Activated T-cell treated with anti-CD3 and anti-CD28 coated beads for 1 hour (primary cell): ENCODE data around the gene GDF7.
"Not testable (repeated sequence)": the region's sequence is repeated elsewhere in the genome, so short reads cannot be mapped to it uniquely, and the experiment has no call there.

ENCODE experiments used
- DNase-seq: peaks from one replicate; pipeline ENCODE4 v3.0.0-alpha.2; 2020; ENCODE audit warnings: low read depth

The GDF7 gene

DNA sequence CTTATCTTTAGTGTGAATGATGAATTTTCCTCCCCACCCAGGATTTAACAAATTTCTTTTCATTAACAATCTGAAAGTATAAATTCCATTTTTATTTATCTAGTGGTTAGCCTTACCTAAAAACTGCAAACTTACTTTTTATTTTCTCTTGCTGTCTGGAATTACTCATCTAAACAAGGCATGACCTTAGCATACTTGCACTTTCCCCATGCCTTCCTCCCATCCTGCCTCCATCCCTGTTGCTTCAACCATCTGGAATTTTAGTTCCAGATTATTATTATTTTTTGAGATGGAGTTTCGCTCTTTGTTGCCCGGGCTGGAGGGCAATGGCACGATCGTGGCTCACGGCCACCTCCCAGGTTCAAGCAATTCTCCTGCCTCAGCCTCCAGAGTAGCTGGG is 35.6 kb downstream of the GDF7 start:
- no peak for DNase-seq

DNA sequence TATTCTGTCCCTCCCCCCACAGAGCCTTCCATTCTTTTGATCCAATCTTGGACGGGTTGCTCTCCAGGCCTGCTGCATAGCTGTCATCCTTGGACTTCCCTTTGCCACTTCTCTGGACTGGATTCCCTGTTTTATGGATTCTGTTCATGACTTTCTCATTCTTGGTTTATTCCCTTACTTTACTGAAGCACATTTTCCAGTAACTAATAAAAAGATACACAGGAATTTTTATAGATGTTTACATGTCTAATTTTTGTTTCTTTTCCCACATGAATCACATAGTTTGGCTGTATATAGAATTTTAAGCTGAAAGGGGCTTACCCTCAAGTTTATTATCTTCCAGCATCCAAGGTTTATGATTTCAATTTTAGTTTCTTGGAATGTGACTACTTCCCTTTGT is 37.9 kb downstream of the GDF7 start:
- no peak for DNase-seq

DNA sequence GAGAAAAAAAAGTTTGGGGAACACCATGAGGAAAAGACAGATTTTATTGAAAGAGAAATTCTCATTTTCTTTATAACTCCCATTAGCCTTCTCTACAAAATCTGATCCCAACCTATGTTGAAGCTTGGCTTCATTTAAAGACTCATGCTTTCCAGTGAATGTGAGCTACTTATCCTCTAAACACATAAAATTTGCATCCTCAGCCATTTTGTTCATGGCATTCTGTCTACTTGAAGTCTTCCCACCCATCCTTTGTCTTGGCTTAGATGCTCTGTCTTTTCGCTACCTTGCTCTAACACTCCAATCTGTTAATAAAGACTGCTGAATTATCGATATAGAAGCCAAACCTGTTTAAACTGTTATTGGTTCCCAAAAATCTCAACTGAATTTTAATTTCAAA is 39.3 kb downstream of the GDF7 start:
- no peak for DNase-seq

DNA sequence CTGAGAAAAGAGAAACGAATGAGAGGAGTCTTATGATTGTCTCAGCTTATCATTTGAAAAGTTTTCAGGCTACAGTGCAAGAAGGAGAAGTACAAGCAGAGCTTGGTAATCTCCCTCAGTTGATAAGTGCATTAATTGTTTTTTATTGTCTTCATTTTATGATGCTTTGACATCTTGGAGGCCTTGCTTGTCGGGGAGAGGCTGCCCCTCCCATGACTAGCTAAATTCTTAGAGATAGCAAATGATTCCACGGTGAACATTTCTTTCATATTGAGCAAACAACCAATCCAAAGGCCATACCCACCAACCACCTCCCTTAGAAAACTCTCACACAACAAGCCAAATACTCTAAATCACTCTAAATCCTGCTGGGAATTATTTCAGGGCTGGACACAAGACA is 39.8 kb downstream of the GDF7 start:
- DNase-seq, result no peak

DNA sequence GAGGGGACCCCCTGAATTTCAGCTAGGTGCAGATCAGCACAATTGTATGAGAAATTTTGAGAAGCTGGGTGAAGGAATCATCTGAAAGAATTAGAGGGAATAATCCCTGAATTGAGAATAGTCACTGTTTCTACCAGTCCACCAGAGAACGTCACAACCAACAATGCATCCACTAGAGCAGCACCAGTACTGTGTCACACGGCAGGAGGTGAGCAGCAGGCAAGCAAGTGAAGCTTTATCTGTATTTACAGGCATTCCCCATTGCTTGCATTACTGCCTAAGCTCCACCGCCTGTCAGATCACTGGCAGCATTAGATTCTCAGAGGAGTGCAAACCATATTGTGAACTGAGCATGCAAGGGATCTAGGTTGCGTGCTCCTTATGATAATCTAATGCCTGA is 40.7 kb downstream of the GDF7 start:
- DNase-seq, result no peak

DNA sequence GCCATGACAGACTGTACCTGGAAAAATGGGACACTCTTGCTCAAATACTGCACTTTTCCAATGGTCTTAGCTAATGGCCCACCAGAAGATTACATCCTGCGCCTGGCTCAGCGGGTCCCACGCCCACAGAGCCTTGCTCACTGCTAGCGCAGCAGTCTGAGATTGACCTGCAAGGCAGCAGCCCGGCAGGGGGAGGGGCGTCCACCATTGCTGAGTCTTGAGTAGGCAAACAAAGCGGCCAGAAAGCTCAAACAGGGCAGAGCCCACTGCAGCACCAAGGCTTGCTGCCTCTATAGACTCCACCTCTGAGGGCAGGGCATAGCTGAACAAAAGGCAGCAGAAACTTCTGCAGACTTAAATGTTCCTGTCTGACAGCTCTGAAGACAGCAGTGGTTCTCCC is 44.7 kb downstream of the GDF7 start:
- not testable (repeated sequence) for DNase-seq

DNA sequence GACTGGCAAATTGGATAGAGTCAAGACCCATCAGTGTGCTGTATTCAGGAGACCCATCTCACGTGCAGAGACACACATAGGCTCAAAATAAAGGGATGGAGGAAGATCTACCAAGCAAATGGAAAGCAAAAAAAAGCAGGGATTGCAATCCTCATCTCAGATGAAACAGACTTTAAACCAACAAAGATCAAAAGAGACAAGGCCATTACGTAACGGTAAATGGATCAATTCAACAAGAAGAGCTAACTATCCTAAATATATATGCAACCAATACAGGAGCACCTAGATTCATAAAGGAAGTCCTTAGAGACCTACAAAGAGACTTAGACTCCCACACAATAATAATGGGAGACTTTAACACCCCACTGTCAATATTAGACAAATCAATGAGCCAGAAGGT is 46.6 kb downstream of the GDF7 start:
- not testable (repeated sequence) for DNase-seq

DNA sequence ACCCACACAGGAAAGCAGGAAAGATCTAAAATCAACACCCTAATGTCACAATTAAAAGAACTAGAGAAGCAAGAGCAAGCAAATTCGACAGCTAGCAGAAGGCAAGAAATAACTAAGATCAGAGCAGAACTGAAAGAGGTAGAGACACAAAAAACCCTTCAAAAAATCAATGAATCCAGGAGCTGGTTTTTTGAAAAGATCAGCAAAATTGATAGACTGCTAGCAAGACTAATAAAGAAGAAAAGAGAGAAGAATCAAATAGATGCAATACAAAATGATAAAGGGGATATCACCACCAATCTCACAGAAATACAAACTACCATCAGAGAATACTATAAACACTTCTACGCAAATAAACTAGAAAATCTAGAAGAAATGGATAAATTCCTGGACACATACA is 47.5 kb downstream of the GDF7 start:
- not testable (repeated sequence) for DNase-seq

DNA sequence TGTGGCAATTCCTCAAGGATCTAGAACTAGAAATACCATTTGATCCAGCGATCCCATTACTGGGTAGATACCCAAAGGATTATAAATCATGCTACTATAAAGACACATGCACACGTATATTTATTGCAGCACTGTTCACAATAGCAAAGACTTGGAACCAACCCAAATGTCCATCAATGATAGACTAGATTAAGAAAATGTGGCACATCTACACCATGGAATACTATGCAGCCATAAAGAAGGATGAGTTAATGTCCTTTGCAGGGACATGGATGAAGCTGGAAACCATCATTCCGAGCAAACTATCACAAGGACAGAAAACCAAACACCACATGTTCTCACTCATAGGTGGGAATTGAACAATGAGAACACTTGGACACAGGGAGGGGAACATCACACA is 49.2 kb downstream of the GDF7 start:
- not testable (repeated sequence) for DNase-seq

DNA sequence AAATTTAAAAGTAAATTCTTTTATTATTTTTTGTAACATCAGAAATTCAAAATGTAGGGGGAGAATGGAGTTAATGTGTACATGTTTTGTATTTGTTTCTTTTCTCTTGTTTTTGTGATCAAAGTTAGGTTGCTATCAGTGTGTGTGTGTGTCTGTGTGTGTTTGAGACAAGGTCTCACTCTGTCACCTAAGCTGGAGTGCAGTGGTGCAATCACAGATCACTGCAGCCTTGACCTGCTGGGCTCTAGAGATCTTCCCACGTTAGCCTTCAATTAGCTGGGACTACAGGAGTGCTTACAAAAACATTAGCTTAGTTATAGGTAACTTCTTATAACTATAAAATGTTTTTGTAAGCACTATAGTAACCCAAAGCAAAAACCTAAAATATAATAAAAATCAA is 50.7 kb downstream of the GDF7 start:
- no peak for DNase-seq

DNA sequence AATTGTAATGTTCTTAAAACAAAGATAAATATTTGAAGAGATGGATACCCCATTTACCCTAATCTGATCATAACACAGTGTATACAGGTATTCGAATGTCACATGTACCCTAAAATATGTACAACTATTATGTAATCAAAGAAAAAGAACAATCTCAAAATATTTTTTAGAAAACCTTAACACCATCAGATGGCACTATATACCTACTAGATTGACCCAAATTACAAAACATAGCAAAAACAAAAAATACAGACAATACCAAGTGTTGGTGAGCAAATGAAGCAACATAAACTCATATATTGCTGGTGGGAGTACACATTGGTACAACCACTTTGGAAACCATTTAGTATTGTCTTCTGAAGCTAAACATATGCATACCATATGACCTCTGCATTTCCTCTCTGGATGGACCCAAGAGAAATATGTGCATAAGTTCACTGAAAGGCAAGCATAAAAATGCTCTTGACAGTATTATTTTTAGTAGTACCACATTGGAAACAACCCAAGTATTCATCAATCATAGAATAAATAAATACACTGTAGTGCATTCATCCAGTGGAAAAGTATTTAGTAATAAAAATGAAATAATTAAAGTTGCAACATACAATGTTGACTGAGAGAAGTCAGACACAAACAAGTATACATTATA is 55.8 kb downstream of the GDF7 start:
- DNase-seq, result no peak

DNA sequence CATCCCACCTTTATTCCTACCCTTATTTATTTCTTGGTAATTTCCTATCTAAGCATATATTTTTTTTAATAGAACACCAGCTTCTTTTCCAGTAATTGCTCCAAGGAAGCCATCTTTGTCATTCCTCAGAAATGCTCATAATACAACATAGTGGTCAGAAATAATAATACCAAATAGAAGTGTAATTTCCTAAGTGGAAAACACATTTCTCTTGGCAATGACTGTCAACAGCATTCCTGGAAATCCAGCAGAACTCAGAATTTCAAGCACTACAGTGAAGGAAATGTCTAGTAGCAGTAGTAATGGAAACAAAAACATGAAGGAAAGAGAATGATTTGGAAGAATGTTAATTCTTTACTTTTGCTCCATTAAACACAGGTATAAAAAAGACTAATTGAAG is 56.6 kb downstream of the GDF7 start:
- no peak for DNase-seq

DNA sequence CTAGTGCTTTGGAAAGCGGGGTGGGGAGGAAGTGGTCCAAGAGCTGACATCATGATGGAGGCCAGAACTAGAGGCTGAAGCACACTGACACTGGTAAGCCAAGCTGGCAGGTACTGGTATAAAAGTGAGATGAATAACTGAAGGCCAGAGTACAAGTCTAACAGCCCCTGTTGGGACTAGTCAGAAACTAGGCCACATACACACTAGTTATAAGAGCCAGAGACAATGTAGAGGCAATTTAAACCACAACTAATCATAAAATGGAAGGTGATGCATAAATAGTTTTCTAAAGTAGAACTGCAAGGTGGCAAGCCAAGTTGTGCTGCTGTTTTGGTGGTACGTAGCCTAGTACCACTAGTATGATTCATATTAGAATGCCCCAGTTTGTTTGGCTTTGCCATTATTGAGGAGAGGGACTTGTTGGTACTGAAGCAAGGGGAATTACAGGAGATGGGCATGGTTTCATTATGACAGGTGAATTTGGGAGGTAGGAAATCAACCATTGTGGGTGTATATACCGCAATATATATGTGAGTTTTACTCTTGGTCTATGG is 57.6 kb downstream of the GDF7 start:
- no peak for DNase-seq

DNA sequence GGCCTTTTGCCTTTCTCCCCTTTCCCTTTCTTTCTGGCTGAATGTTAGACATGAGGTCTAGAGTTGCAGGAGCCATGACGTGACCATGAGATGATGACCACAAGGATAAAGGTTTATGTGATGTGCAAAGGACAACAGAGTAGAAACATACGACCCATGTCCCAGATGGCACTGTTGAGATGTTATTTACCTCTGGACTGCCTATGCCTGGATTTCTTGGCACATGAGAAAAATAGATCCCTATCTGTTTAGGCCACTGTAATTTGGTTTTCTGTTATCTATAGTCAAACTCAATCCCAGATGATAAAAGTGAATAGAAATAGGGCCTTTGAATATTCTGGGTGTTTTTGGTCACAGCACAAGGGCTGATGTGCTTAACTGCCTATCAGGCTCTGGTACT is 58.8 kb downstream of the GDF7 start:
- DNase-seq, result no peak

DNA sequence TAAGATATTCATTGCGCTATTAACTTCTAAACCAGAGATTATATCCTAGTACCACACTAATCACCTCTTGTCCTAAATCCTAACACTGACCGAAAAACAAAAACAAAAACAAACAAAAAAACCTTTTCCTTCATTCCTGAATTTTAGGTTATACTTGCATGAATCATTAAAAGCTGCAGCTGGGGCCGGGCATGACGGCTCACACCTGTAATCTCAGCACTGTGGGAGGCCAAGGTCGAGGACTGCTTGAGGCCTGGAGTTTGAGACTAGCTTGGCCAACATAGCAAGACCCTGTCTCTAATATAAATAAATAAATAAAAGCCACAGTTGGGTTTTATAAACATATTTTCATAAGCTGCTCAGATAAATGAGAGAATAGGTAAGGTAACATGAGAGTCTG is 60.0 kb downstream of the GDF7 start:
- DNase-seq, result no peak

DNA sequence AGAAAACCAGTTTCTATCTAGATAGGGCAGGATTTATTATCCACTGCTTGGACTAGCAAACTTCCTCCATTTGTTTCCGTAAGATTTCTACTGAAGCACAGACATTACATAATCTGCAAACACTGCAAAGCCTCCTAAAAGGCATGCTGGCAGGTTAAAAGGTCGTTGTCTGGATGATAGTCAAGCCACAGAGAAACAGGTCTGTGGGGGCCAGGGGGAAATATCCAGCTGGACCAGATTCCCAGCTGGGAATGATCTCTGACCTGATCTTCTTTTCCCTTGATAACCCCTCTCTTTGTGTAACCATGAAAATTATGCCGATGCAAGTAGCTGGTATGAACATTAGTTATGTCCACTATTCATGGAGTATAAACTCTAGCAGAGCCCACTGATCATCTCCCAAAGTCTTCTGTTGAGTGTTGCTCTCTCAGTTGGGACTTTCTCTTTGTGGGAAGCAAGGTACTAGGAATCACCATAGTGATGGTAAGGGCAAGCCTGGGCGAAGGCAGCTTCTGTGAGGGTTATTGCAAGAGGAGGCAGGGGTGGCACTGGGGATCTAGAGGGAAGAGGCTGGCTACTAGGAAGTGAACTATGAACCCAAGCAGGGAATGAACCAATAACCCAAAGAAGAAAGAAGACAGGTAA is 61.3 kb downstream of the GDF7 start:
- DNase-seq, result no peak
